Renal cortex interstitium (tissue), 11 donors: ENCODE results near the gene EXOC6. TPM values are rescaled to one million over a fixed set of nuclear protein-coding genes. Genes with fewer than 3 reads are reported as not detected.
"Not testable (repeated sequence)": the region's sequence is repeated elsewhere in the genome, so short reads cannot be mapped to it uniquely, and the experiment has no call there.

Source experiments
- DNase-seq, 11 donors: peaks; one replicate each; pipeline ENCODE4 v3.0.0-alpha.2; 2013; ENCODE audit warnings: low read depth in 9 of 11, low spot score in 4 of 11; ENCODE audit errors: extremely low read depth in 1 of 11
- polyA plus RNA-seq, 3 donors: library from polyadenylated mRNA; unstranded; fragments of 120-200 nt; gene quantifications; one replicate each; pipeline ENCODE4 v1.2.1, GENCODE V29; 2013; ENCODE audit not compliant: insufficient read length in 3 of 3

Gene EXOC6
- polyA plus RNA-seq, 3 donors = 15.7 to 19.7 (median 16.2) TPM

DNA sequence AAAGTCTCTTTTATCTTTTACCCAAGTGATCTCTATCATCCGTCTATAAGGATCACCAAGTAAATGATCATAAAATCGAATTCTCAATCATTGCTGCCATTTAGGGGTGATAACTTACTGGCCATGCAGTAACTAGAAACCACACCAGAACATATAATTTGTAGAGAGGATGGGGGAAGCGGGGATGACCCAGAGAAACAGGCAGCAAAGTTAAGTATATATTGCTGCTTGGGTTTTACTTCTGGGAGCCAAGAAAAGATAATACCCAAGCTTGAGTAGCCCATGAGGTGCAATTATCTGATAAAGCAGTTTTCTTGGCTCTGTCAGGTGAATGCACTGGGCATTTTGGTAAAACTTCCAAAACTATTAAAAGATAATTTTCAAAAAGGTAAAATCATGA, 18.9 kb downstream of the EXOC6 start:
- DNase-seq = no peak

DNA sequence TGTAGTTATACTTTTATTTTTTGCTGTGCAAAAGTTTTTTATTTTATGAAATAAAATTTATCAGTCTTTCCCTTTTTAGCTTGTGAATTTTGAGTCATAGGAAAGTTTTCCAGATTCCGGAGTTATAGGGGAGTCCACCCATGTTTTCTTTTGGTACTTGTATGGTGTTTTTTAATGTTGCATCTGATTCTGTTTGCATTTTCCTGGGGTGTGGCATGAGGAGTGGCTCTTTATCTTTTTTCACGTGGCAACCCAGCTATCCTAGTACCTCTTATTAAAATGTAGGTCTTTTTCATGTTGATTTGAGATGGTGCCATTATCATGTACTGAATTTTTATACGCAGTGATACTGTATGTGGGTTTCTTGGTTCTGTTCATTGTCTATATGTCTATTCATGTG, 19.7 kb downstream of the EXOC6 start:
- no peak for DNase-seq

GRCh38 chr10:92868557-92868956, 20.2 kb downstream of the EXOC6 start:
- DNase-seq = no peak

DNA sequence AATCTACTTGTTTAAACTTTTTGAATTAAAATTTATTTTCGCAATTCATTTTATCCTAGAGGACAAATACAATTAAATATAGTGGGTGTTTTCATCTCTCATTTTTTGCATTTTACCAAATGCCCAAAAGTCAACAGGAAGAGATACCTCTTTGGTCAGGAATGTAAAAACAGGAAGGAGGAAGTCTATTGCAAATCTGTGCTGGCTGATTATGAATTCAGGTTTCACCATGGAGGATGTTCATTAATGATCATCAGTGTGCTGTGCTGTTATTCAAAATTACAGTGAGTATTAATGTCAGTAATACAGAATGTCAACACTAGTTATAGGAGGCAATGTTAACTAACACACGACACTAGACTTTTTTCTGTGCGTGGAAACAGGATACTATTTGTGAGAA, 24.7 kb downstream of the EXOC6 start:
- no peak for DNase-seq

DNA sequence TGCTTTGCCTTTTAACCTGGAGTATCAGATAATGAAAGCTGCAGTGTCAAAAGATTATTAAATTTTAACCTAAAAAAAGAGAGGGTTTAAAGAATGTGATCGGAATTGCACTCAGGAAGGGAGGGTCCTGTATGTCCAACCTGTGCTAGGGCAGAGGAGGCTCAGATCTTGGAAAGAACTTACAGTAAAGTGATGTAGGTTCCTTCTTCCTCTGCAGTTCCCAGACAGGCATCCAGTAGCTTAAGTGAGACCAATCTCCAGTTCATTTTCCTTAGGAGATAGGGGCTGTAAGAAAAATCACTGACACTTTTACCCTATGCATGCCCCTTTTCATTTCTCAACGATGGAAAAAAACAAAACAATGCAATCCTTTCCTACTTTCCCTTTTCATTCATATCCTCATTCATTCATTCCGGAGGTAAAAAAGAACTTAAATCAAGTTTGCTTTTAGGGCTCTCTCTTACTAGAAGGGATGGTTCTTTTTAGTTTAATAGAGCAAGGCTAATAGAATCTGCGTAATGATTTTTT, 28.3 kb downstream of the EXOC6 start:
- DNase-seq = no peak

DNA sequence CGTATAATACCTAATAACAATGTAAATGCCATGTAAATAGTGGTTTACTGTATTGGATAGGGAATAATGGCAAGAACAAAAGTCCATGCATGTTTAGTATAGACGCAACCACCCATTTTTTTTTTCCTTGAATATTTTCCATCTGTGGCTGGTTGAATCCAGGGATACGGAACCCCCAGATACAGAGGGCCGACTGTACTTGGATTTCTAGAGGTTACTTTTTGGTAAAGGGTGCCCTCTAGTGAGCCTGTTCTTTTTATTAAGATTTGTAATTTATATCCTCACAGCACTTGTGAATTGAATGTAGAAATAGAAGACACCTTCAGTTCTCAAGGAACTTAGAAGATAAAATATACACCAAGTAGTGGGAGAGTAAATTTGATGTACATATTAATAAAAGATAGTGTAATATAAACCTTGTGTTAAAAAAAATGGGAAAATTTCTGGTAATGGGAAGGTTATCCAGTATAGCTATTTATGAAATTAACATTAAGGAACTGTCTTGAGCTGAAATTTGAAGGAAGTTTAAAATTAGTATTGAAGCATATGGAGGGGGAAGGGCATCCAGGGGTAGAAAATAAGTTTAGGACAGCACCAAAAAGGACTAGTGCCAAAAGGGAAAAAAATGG, 32.0 kb downstream of the EXOC6 start:
- DNase-seq = peak in 10 of 11 donors; percentile 10 to 45 (median 30)

GRCh38 chr10:92880917-92881316, 32.6 kb downstream of the EXOC6 start:
- DNase-seq = no peak

- no peak for DNase-seq
These were observed 38.1 kb downstream of the EXOC6 start for GRCh38 chr10:92886334-92886961.

GRCh38 chr10:92890471-92890870, 42.2 kb downstream of the EXOC6 start:
- no peak for DNase-seq

DNA sequence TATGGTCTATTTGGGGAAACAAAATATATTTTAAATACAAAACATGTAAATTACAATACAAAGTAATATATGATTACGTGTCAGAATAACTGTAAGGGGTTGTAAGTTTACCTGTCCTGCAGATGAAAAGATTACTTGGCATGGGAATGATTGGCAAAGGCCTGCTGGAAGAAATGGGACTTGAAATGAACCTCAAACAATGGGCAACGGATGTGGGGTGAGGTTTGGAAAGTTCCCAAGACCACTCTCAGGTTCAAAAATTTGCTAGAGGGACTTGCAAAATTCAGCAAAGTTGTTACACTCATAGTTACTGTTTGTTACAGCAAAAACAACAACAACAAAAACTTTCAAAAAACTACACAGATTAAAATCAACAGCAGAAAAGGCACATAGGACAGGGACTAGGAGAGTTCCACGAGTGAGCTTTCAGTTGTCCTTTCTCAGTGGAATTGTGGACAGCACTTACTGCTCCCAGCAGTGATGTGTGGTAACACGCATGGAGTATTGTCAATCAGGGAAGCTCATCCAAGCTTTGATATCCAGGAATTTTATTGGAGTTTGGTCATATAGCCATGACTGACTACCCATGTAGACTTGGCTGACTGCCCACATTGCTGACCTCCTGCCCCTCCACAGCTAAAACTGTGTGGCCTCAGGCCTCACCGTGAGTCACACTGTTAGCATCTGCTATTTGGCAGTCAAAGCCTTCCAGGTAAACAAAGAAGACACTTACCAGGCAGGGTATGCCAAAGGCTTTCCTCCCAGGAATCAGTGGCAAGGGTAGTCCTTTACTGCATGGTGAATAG, 43.8 kb downstream of the EXOC6 start:
- DNase-seq = peak in 5 of 11 donors; percentile 4 to 24 (median 8)

DNA sequence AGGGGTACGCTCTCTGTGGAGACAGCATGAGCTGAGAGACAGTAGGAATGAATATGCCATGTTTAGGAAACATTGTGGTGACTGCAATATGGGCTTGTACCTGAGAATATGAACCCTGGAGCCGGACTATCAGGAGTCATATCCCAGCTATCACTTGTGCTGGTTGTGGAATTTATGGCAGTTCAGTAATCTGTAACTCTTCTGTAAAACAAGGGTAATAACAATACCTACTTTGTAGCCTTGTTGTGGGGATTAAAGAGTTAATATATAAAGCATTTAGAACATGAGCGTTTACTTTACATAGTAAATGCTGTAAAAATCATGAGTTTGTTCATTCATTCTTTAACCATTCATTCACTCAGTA, 44.4 kb downstream of the EXOC6 start:
- DNase-seq = no peak

DNA sequence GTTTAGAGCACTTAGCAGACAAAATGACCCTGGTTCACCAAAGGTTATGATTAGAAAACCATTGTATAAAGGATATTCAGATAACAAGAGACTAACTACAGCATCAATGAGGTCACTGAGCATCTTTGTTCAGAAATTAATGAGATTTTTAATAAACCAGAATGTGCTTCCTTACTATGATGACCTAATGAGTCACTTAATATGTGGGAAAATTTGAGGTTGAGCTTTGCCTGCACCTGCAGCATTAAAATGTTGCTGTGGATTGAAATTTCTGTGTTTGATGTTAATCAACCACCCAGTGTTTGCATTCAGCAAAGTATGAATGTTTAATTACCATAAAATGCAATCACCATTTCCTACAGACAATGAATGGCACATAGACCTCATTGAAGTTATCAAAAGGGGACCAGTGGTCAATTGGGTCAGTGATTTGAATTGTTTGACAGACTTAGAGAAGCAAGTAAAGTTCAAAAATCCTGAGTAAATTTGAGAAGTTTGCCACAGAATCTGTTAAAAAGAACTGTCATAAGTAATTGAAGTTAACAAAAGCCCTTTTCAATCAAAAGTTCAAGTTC, 45.8 kb downstream of the EXOC6 start:
- no peak for DNase-seq

GRCh38 chr10:92897916-92898315, 49.6 kb downstream of the EXOC6 start:
- DNase-seq = no peak

DNA sequence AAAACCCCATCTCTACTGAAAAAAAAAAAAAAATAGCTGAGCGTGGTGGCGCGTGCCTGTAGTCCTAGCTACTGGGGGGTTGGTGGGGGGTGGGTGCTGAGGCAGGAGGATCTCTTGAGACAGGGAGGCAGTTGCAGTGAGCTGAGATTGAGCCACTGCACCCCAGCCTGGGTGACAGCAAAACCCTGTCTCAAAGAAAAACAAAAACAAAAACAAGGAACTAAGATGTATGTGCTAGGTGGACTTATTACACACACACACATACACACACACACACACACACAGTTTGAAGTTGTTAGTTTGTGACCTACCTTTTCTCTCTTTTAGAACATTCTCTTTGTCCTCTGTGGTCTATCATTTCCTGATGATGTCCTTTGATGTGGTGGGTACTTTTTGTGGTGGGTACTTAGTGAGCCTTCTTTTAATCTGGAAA, 53.5 kb downstream of the EXOC6 start:
- no peak for DNase-seq

DNA sequence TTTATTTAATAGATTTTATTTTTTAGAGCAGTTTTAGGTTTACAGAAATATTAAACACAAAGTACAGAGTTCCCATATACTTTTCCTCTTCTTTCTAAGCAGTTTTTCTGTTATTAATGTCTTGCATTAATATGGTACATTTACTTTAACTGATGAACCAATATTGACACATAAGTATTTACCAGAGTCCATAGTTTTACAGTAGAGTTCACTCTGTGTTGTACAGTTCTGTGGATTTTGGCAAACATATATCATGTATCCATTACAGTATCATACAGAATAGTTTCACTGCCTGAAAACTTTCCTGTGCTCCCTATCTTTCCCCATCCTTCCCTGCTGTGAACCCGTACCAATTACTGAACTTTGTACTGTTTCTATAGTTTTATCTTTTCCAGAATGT, 55.3 kb downstream of the EXOC6 start:
- no peak for DNase-seq

DNA sequence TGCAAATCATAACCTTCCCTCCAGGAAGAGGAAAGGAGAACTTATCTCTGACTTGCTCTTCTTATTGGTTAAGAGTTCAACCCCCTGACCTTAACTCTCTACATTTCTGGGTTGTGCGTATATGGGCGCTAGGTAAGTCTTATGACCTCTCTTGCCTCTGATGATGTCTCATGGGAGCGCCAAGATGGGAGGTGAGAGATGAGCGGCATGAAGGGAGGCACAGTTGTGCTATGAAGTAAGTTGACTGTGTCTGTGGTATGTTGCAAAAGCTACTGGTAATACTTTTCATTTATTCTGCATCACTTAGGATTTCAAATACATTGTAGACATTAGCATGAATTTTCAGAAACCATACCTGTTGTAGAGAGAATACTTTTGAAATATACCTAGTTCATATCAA, 59.0 kb downstream of the EXOC6 start:
- DNase-seq = no peak

DNA sequence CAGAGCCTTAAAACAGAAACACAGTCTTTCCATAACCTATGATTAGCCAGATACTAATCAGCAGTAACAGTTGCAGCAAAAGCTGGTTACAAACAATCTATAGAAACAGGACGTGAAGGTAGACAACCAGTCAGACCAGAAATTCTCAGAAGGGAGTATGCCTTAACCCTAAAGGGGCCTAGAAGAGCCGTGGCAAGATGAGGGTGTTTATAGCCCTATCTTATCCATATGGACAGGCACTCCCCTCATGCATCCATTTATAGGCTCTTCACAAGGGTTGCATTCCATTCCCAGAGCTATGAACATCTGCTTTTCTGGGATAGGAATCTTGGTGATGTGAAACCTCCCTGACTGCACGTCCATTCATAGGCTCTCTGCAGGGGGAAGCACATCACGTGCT, 64.3 kb downstream of the EXOC6 start:
- DNase-seq = not testable (repeated sequence)

DNA sequence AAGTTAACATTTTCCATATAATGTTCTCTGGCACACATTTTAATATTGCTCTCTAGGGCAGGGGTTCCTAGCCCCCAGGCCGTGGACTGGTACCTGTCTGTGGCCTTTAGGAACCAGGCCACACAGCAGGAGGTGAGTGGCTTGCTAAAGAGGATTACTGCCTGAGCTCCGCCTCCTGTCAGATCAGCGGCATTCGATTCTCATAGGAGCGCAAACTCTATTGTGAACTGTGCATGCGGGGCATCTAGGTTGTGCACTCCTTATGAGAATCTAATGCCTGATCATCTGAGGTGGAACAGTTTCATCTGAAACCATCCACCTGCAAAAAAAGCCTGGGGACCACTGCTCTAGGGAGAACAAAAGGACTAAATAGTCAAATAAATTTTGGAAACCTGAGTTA, 65.7 kb downstream of the EXOC6 start:
- DNase-seq = no peak

- peak in 10 of 11 donors; percentile 2 to 47 (median 15) for DNase-seq
These were observed 66.4 kb downstream of the EXOC6 start for GRCh38 chr10:92914478-92915325.
